ENCODE data around the gene UNC13B.

DNA sequence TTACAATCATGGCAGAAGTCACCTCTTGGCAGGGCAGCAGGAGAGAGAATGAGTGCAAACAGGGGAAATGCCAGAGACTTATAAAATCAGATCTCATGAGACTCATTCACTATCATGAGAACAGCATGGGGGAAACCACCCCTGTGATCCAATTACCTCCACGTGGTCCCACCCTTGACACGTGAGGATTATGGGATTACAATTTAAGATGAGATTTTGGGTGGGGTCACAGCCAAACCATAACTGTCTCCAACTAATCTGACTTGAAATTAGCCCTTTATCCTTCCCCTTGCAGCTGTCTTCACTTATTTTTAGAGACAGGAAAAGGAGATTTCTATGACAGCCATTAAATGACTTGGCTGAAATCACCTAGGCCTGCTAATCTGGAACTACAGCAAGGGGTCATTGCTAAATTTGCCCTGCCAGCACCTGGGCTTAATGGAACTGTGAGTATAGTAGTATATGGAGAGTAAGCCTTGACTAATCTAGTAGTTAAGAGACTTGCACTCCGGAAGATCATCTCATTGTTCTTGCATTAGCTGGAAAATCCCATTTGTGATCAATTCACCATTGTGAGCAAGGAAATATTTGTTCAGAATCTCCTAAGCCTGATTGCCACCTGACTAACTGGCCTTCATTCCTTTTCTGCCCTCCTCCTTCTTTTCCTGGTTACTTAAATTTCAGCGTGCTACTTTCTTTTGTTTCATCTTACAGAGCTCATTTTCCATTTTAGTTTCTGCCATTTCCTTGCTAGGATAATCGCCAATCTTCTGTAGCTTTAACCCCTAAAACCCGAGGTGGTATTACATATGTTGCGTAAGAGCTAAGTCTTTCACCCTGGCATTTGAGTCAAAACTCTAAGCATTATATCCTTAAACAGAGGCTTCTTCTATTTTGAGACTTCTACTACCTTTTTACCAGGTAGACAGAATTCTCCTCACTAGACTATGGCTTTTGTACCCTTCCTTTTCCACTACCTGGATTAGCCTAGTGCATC is 262.8 kb downstream of the UNC13B start:
- TF ChIP-seq YY1 (IDR thresholded peaks at IDR 0.05; ENCODE audit: insufficient read depth, insufficient read length) (no peak), ZNF274 (IDR thresholded peaks at IDR 0.05; ENCODE audit: low read depth, low read length) (no peak)
